Prostate gland (tissue), 2 donors: ENCODE data around the gene EXTL2.

Source experiments
- POLR2A ChIP-seq: fragments of 450-650 bp; IDR thresholded peaks from one replicate; pipeline ENCODE4 v1.6.1; 2016; ENCODE audit warnings: antibody characterized with exemption, mild to moderate bottlenecking
- POLR2AphosphoS5 ChIP-seq: sonication (generic); formaldehyde crosslinking; IDR thresholded peaks from one replicate; pipeline ENCODE4 v1.6.1; 2017; ENCODE audit warnings: antibody characterized with exemption
- TF ChIP-seq, protein P1 (sequence below), 4 experiments: fragments of 200-600 bp in 2 of 4; fragments of 450-650 bp in 2 of 4; sonication (generic) in 2 of 4; IDR thresholded peaks; 1 replicate in 3 of 4; 2 replicates in 1 of 4; pipeline ENCODE4 v1.5.1; 2016 to 2019; ENCODE audit warnings: antibody characterized with exemption in 4 of 4, mild to moderate bottlenecking in 2 of 4, moderate library complexity in 2 of 4

DNA sequence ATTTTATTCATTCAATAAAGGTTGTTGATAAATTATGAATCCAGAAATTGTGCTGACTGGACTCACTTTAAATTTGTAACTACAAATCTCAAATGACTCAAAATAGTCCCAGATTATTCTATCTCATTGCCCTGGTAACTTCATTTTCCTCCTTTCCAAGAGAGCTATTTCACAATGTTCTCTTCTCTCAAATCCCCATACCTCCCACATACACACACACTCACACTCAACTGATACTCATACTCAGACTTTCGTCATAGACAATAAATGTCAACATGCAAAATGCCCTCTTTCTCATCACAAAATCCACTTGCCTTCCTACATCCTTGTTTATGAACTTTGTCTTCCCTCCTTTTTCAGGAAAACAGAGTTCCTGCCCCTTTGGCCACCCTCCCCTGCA, 33.3 kb downstream of the EXTL2 start:
- TF ChIP-seq, protein P1, sequence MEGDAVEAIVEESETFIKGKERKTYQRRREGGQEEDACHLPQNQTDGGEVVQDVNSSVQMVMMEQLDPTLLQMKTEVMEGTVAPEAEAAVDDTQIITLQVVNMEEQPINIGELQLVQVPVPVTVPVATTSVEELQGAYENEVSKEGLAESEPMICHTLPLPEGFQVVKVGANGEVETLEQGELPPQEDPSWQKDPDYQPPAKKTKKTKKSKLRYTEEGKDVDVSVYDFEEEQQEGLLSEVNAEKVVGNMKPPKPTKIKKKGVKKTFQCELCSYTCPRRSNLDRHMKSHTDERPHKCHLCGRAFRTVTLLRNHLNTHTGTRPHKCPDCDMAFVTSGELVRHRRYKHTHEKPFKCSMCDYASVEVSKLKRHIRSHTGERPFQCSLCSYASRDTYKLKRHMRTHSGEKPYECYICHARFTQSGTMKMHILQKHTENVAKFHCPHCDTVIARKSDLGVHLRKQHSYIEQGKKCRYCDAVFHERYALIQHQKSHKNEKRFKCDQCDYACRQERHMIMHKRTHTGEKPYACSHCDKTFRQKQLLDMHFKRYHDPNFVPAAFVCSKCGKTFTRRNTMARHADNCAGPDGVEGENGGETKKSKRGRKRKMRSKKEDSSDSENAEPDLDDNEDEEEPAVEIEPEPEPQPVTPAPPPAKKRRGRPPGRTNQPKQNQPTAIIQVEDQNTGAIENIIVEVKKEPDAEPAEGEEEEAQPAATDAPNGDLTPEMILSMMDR (IDR thresholded peaks at IDR 0.05) = no peak
- TF ChIP-seq POLR2AphosphoS5 = no peak
- TF ChIP-seq POLR2A = no peak
